ENCODE measurements around the gene ABHD1.

The ABHD1 gene

GRCh38 chr2:27159271-27159670 lies 35.7 kb downstream of the ABHD1 start:
- TF ChIP-seq ZFX (IDR thresholded peaks at IDR 0.05) (no peak), CTCF (conservative IDR thresholded peaks at IDR 0.05) (no peak)

GRCh38 chr2:27160191-27160590 lies 36.6 kb downstream of the ABHD1 start:
- no peak overlapping the region for H3K27ac ChIP-seq
- TF ChIP-seq CTCF (conservative IDR thresholded peaks at IDR 0.05): no peak
- TF ChIP-seq ZFX (IDR thresholded peaks at IDR 0.05): no peak

More at GRCh38 chr2:27159271-27159670, 35.7 kb downstream of the ABHD1 start:
- no peak overlapping the region for H3K27ac ChIP-seq

- H3K27ac ChIP-seq: no peak overlapping the region
- TF ChIP-seq CTCF (conservative IDR thresholded peaks at IDR 0.05) (no peak), ZFX (IDR thresholded peaks at IDR 0.05) (no peak)
Observed at GRCh38 chr2:27162151-27163121, 38.8 kb downstream of the ABHD1 start.

- TF ChIP-seq ZFX (IDR thresholded peaks at IDR 0.05) (no peak), CTCF (conservative IDR thresholded peaks at IDR 0.05) (no peak)
- no peak overlapping the region for H3K27ac ChIP-seq
Observed at GRCh38 chr2:27164960-27165763, 41.5 kb downstream of the ABHD1 start.

GRCh38 chr2:27170581-27171337 lies 47.1 kb downstream of the ABHD1 start:
- H3K27ac ChIP-seq: no peak overlapping the region
- TF ChIP-seq CTCF (conservative IDR thresholded peaks at IDR 0.05) (no peak), ZFX (IDR thresholded peaks at IDR 0.05) (no peak)

- TF ChIP-seq CTCF (conservative IDR thresholded peaks at IDR 0.05) (no peak), ZFX (IDR thresholded peaks at IDR 0.05) (no peak)
- no peak overlapping the region for H3K27ac ChIP-seq
Observed at GRCh38 chr2:27171351-27171848, 47.8 kb downstream of the ABHD1 start.
